OCI-LY7 (cell line): ENCODE measurements around the gene KIF16B. TPM values are rescaled to one million over a fixed set of nuclear protein-coding genes. Genes with fewer than 3 reads are reported as not detected.

ENCODE experiments used
- BruUV-seq: library from RNA; stranded (reverse); fragments of 400-500 nt; replicated peaks from 2 replicates; lab custom pipeline; 2021; lab: Mats Ljungman, UMichigan
- CTCF ChIA-PET: fragments of 300-600 bp; sonication (Branson Sonifier 250); formaldehyde crosslinking; loops from one replicate; lab custom pipeline; 2022; ENCODE audit warnings: antibody characterized with exemption; ENCODE audit not compliant: unreplicated experiment; lab: Charles Lee
- POLR2A ChIA-PET: fragments of 300-600 bp; sonication (Branson Sonifier 250); formaldehyde crosslinking; loops from one replicate; lab custom pipeline; 2022; ENCODE audit warnings: antibody characterized with exemption; lab: Charles Lee
- DNase-seq: peaks from one replicate; pipeline ENCODE4 v3.0.0-alpha.2; 2015; ENCODE audit warnings: low spot score
- H2AFZ ChIP-seq: fragments of 200-600 bp; sonication (generic), shearing (Covaris generic); 2 replicates; pipeline ENCODE4 v1.6.1; 2014; ENCODE audit warnings: mild to moderate bottlenecking, antibody characterized with exemption, low read length, moderate library complexity
- H3K27ac ChIP-seq: fragments of 200-600 bp; sonication (generic); 2 replicates; pipeline ENCODE4 v1.5.1; 2014; ENCODE audit warnings: mixed run types, low read depth, mild to moderate bottlenecking, moderate library complexity, low read length, inconsistent platforms; ENCODE audit not compliant: poor library complexity, severe bottlenecking
- H3K36me3 ChIP-seq: fragments of 200-600 bp; sonication (generic); 2 replicates; pipeline ENCODE4 v1.6.1; 2014; ENCODE audit warnings: mild to moderate bottlenecking, antibody characterized with exemption, low read length, moderate library complexity, mixed read lengths; ENCODE audit not compliant: insufficient read depth
- H3K4me1 ChIP-seq: fragments of 200-600 bp; sonication (generic); 2 replicates; pipeline ENCODE4 v1.5.1; 2014; ENCODE audit warnings: mild to moderate bottlenecking, low read length; ENCODE audit not compliant: insufficient read depth, poor library complexity, severe bottlenecking
- H3K4me2 ChIP-seq: fragments of 200-600 bp; sonication (generic); 2 replicates; pipeline ENCODE4 v1.6.1; 2014; ENCODE audit warnings: mild to moderate bottlenecking, low read length
- H3K4me3 ChIP-seq: fragments of 200-600 bp; sonication (generic); 2 replicates; pipeline ENCODE4 v1.5.1; 2014; ENCODE audit warnings: mild to moderate bottlenecking, low read depth, low read length; ENCODE audit not compliant: poor library complexity, severe bottlenecking
- H3K79me2 ChIP-seq: fragments of 200-600 bp; sonication (generic); 2 replicates; pipeline ENCODE4 v1.6.1; 2016; ENCODE audit warnings: low read depth, mild to moderate bottlenecking, low read length, moderate library complexity, mixed read lengths; ENCODE audit not compliant: insufficient read depth
- H3K9me2 ChIP-seq: fragments of 200-600 bp; sonication (generic); 2 replicates; pipeline ENCODE4 v1.6.1; 2016; ENCODE audit warnings: mild to moderate bottlenecking, low read length, mixed read lengths; ENCODE audit not compliant: insufficient read depth
- H3K9me3 ChIP-seq: fragments of 200-600 bp; sonication (generic); 2 replicates; pipeline ENCODE4 v1.6.1; 2014; ENCODE audit warnings: mild to moderate bottlenecking, mixed run types, low read length, mixed read lengths
- H4K20me1 ChIP-seq: fragments of 200-600 bp; sonication (generic); 2 replicates; pipeline ENCODE4 v1.6.1; 2014; ENCODE audit warnings: mild to moderate bottlenecking, antibody characterized with exemption, low read length, moderate library complexity, mixed read lengths; ENCODE audit not compliant: insufficient read depth
- CTCF ChIP-seq: fragments of 200-600 bp; sonication (generic); conservative IDR thresholded peaks from 2 replicates; pipeline ENCODE4 v1.5.1; 2014; ENCODE audit warnings: mild to moderate bottlenecking, antibody characterized with exemption, low read length, moderate library complexity, mixed read lengths
- EZH2phosphoT487 ChIP-seq: fragments of 200-600 bp; sonication (generic); IDR thresholded peaks from 2 replicates; pipeline ENCODE4 v1.6.1; 2018; ENCODE audit warnings: low read depth, borderline replicate concordance, mild to moderate bottlenecking, mixed run types, antibody characterized with exemption, low read length, moderate library complexity, mixed read lengths
- intact Hi-C: fragments of 100-400 bp; cut with micrococcal nuclease; formaldehyde crosslinking; loops from one replicate; pipeline ENCODE4 v1.10.0; 2022; ENCODE audit not compliant: unreplicated experiment
- total RNA-seq, 2 experiments: library from RNA; depleted of rRNA in 1 of 2; stranded (reverse); fragments of >200 nt in 1 of 2; shearing (Covaris generic) in 1 of 2; gene quantifications; 2 replicates each; pipeline ENCODE4 v1.2.3, GENCODE V29; 2014 to 2022

Gene KIF16B
- total RNA-seq, 2 experiments from 2014 or later = 6.2 to 11.2 TPM

GRCh38 chr20:16388731-16389130 is 184.5 kb downstream of the KIF16B start:
- no peak overlapping the region for H3K4me3 ChIP-seq
- POLR2A ChIA-PET = interaction anchor here (0.7 kb wide), 1 partner anchor 598 kb away, joined by 3 read pairs; no protein-coding TSS in a partner anchor
- H2AFZ ChIP-seq = no peak overlapping the region
- H3K79me2 ChIP-seq = no peaks in the 10 kb centered on the region
- TF ChIP-seq EZH2phosphoT487 (no peak), CTCF (no peak)
- intact Hi-C loops = no loop called here
- H3K4me2 ChIP-seq = no peak overlapping the region
- BruUV-seq = no TSS peak
- CTCF ChIA-PET = interaction anchor here (0.6 kb wide), 1 partner anchor 30 kb away, joined by 3 read pairs; no protein-coding TSS in a partner anchor
- H3K9me3 ChIP-seq = no peaks in the 10 kb centered on the region
- DNase-seq = no peak
- no peaks in the 10 kb centered on the region for H3K9me2 ChIP-seq
- H3K4me1 ChIP-seq = peaks cover 17% of the 10 kb centered on the region
- H4K20me1 ChIP-seq = no peaks in the 10 kb centered on the region
- H3K36me3 ChIP-seq = no peaks in the 10 kb centered on the region
- no peak overlapping the region for H3K27ac ChIP-seq

- intact Hi-C loops = no loop called here
- ChIA-PET CTCF (no interaction called here), POLR2A (interaction anchor here (0.6 kb wide), 1 partner anchor 148 kb away, joined by 5 read pairs; no protein-coding TSS in a partner anchor)
- no peak for DNase-seq
- Histone ChIP-seq H2AFZ (no peak overlapping the region), H4K20me1 (no peaks in the 10 kb centered on the region), H3K9me3 (no peaks in the 10 kb centered on the region), H3K9me2 (no peaks in the 10 kb centered on the region), H3K79me2 (no peaks in the 10 kb centered on the region), H3K36me3 (no peaks in the 10 kb centered on the region), H3K27ac (no peak overlapping the region), H3K4me2 (no peak overlapping the region), H3K4me3 (no peak overlapping the region), H3K4me1 (peaks cover 16% of the 10 kb centered on the region)
- BruUV-seq = no TSS peak
- TF ChIP-seq CTCF (no peak), EZH2phosphoT487 (no peak)
Measured at GRCh38 chr20:16387666-16388065, 185.6 kb downstream of the KIF16B start.

- BruUV-seq = no TSS peak
- no peak for DNase-seq
- Histone ChIP-seq H4K20me1 (no peaks in the 10 kb centered on the region), H3K4me3 (no peak overlapping the region), H2AFZ (no peak overlapping the region), H3K36me3 (no peaks in the 10 kb centered on the region), H3K4me2 (no peak overlapping the region), H3K9me2 (no peaks in the 10 kb centered on the region), H3K79me2 (no peaks in the 10 kb centered on the region), H3K27ac (no peak overlapping the region), H3K9me3 (no peaks in the 10 kb centered on the region), H3K4me1 (peaks cover 2% of the 10 kb centered on the region)
- TF ChIP-seq CTCF (no peak), EZH2phosphoT487 (no peak)
- POLR2A ChIA-PET = interaction anchor here (0.6 to 1.0 kb wide), 2 partner anchors 9 to 35 kb away, joined by 3 to 4 read pairs; no protein-coding TSS in a partner anchor
- CTCF ChIA-PET = no interaction called here
- intact Hi-C loops = no loop called here
Measured at GRCh38 chr20:16385891-16386290, 187.4 kb downstream of the KIF16B start.
